Measurements from ENCODE around the gene CERT1.

The CERT1 gene

DNA sequence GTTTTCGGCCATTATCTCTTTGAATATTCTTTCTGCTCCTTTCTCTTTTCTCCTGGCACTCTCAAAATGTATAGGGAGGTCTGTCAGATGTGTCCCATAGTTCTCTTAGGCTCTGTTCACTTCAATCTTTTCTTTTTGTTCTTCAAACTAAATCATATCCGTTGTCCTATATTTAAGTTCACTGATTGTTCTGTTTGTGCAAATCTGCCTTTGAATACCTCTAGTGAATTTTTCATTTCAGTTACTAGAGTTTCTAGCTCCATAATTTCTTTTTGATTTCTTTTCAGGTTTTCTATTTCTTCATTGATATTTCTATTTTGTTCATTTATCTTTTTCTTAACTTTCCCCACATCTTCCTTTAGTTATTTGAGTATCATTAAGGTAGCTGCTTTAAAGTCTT lies 65.4 kb downstream of the CERT1 start:
- CTCF ChIA-PET: no interaction called here
- Mint-ChIP-seq H3K27ac (no peak overlapping the region), H3K36me3 (peaks cover 46% of the 10 kb centered on the region)

DNA sequence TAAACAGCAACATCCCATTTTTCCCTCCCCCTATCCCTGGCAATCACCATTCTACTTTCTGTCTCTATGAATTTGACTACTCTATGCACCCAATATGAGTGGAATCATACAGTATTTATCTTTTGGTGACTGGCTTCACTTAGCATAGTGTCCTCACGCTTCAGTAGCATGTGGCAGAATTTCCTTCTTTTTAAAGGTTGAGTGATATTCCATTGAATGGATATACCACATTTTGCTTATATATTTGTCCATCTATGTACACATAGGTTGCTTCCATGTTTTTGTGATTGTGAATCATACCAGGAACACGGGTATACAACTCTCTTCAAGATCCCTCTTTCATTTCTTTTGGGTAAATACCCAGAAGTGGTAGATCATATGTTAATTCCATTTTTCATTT lies 69.9 kb downstream of the CERT1 start:
- H3K9me3 Mint-ChIP-seq: peaks cover 17% of the 10 kb centered on the region
- no peak overlapping the region for H3K4me3 Mint-ChIP-seq
- H3K4me1 Mint-ChIP-seq: no peaks in the 10 kb centered on the region
- DNase-seq: no peak
- H3K27ac Mint-ChIP-seq: no peak overlapping the region
- peaks cover 24% of the 10 kb centered on the region for H3K36me3 Mint-ChIP-seq
- H3K27me3 Mint-ChIP-seq: no peaks in the 10 kb centered on the region
- CTCF ChIA-PET: no interaction called here

More for the DNA sequence above, 65.4 kb downstream of the CERT1 start:
- H3K9me3 Mint-ChIP-seq: peaks cover 29% of the 10 kb centered on the region
- H3K27me3 Mint-ChIP-seq: no peaks in the 10 kb centered on the region
- no peaks in the 10 kb centered on the region for H3K4me1 Mint-ChIP-seq
- no peak for DNase-seq
- H3K4me3 Mint-ChIP-seq: no peak overlapping the region

DNA sequence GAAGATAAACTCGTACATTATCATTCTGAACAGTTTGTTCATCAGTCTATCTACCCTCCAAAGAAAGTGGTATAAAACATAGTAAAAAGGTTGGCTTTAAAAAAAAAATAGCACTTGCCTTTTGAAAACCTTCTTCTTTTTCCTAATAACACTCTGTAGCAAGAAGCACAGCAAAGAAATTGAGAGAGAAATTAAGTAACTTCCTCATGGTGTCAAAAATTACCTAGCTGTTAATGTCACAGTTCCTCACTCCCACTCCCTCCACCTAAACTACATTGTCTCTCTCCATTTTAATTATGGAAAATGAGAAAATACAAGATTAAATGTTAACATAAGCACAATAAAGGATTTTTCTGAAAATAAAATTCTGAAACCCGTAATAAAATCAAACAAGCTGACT lies 72.2 kb downstream of the CERT1 start:
- H3K4me1 Mint-ChIP-seq: no peaks in the 10 kb centered on the region
- H3K4me3 Mint-ChIP-seq: no peak overlapping the region
- no peak overlapping the region for H3K27ac Mint-ChIP-seq
- H3K27me3 Mint-ChIP-seq: no peaks in the 10 kb centered on the region
- CTCF ChIA-PET: no interaction called here
- DNase-seq: no peak
- H3K36me3 Mint-ChIP-seq: peaks cover 13% of the 10 kb centered on the region
- peaks cover 5% of the 10 kb centered on the region for H3K9me3 Mint-ChIP-seq

GRCh38 chr5:75438722-75439121 lies 72.7 kb downstream of the CERT1 start:
- CTCF ChIA-PET: no interaction called here
- no peak overlapping the region for H3K4me3 Mint-ChIP-seq
- peaks cover 5% of the 10 kb centered on the region for H3K9me3 Mint-ChIP-seq
- H3K36me3 Mint-ChIP-seq: peaks cover 16% of the 10 kb centered on the region
- H3K27me3 Mint-ChIP-seq: no peaks in the 10 kb centered on the region
- no peak for DNase-seq
- H3K27ac Mint-ChIP-seq: no peak overlapping the region
- no peaks in the 10 kb centered on the region for H3K4me1 Mint-ChIP-seq

GRCh38 chr5:75435096-75435495 lies 76.3 kb downstream of the CERT1 start:
- Mint-ChIP-seq H3K4me1 (no peaks in the 10 kb centered on the region), H3K4me3 (no peak overlapping the region), H3K9me3 (no peaks in the 10 kb centered on the region), H3K27me3 (no peaks in the 10 kb centered on the region), H3K36me3 (peaks cover 6% of the 10 kb centered on the region), H3K27ac (no peak overlapping the region)
- no peak for DNase-seq
- CTCF ChIA-PET: no interaction called here

DNA sequence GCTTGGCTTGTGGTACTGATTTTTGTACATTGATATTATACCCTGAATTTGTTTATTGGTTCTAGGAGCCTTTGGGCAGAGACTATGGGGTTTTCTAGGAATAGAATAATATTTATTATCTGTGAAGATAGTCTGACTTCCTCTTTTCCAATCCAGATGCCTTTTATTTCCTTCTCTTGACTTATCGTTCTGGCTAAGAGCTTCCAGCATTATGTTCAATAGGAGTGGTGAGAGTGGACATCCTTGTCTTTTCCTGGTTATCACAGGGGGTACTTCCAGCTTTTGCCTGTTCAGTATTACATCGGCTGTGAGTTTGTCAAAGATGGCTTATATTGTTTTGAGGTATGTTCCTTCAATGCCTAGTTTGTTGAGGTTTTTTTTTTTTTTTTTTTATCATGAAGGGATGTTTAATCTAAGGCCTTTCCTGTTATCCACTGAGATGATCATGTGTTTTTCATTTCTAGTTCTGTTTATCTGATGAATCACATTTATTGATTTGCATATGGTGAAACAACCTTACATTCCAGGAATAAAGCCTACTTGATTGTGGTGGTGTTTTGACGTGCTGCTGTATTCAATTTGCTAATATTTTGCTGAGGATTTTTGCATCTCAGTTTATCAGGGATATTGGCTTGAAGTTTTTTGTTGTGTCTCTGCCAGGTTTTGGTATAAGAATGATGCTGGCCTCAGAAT lies 77.5 kb downstream of the CERT1 start:
- H3K27me3 Mint-ChIP-seq: no peaks in the 10 kb centered on the region
- H3K27ac Mint-ChIP-seq: no peak overlapping the region
- H3K9me3 Mint-ChIP-seq: no peaks in the 10 kb centered on the region
- no peak for DNase-seq
- CTCF ChIA-PET: no interaction called here
- H3K4me1 Mint-ChIP-seq: no peaks in the 10 kb centered on the region
- no peak overlapping the region for H3K4me3 Mint-ChIP-seq
- peaks cover 6% of the 10 kb centered on the region for H3K36me3 Mint-ChIP-seq

GRCh38 chr5:75414241-75414640 lies 97.2 kb downstream of the CERT1 start:
- Mint-ChIP-seq H3K27ac (no peak overlapping the region), H3K36me3 (peaks cover 33% of the 10 kb centered on the region), H3K9me3 (no peaks in the 10 kb centered on the region), H3K27me3 (no peaks in the 10 kb centered on the region), H3K4me3 (no peak overlapping the region), H3K4me1 (no peaks in the 10 kb centered on the region)
- CTCF ChIA-PET: no interaction called here
- no peak for DNase-seq

- Mint-ChIP-seq H3K4me3 (no peak overlapping the region), H3K36me3 (peaks cover 26% of the 10 kb centered on the region), H3K9me3 (no peaks in the 10 kb centered on the region), H3K4me1 (no peaks in the 10 kb centered on the region), H3K27me3 (no peaks in the 10 kb centered on the region), H3K27ac (no peak overlapping the region)
- no peak for DNase-seq
- CTCF ChIA-PET: no interaction called here
Measured at GRCh38 chr5:75412111-75412990, 99.1 kb downstream of the CERT1 start.

- CTCF ChIA-PET: no interaction called here
- Mint-ChIP-seq H3K27ac (no peak overlapping the region), H3K27me3 (no peaks in the 10 kb centered on the region), H3K4me1 (no peaks in the 10 kb centered on the region), H3K36me3 (peaks cover 21% of the 10 kb centered on the region), H3K4me3 (no peak overlapping the region), H3K9me3 (no peaks in the 10 kb centered on the region)
- no peak for DNase-seq
Measured at GRCh38 chr5:75405296-75405695, 106.1 kb downstream of the CERT1 start.

DNA sequence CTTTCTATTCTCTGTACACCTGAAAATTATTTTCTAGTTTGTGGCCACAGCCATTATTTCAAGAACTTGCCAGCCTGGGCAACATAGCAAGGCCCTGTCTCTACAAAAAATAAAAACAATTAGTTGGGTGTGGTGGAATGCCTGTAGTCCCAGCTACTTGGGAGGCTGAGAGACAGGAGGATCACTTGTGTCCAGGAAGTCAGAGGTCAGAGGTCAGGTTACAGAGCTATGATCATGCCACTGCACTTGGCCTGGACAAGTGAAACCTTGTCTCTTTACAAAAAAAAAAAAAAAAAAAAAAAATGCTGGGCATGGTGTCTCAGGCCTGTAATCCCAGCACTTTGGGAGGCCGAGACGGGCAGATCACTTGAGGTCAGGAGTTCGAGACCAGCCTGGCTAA lies 116.2 kb downstream of the CERT1 start:
- H3K4me3 Mint-ChIP-seq: no peak overlapping the region
- no peak overlapping the region for H3K27ac Mint-ChIP-seq
- peaks cover 12% of the 10 kb centered on the region for H3K36me3 Mint-ChIP-seq
- no peaks in the 10 kb centered on the region for H3K4me1 Mint-ChIP-seq
- CTCF ChIA-PET: interaction anchor here (0.6 kb wide), 1 partner anchor 51 kb away, joined by 3 read pairs; no protein-coding TSS in a partner anchor
- H3K27me3 Mint-ChIP-seq: no peaks in the 10 kb centered on the region
- no peaks in the 10 kb centered on the region for H3K9me3 Mint-ChIP-seq
- DNase-seq: no peak

- CTCF ChIA-PET: no interaction called here
- H3K4me1 Mint-ChIP-seq: peaks cover 6% of the 10 kb centered on the region
- no peak overlapping the region for H3K4me3 Mint-ChIP-seq
- H3K9me3 Mint-ChIP-seq: no peaks in the 10 kb centered on the region
- no peak for DNase-seq
- no peaks in the 10 kb centered on the region for H3K27me3 Mint-ChIP-seq
- H3K27ac Mint-ChIP-seq: no peak overlapping the region
- H3K36me3 Mint-ChIP-seq: peaks cover 17% of the 10 kb centered on the region
Measured at GRCh38 chr5:75389430-75389829, 122.0 kb downstream of the CERT1 start.

GRCh38 chr5:75387806-75388205 lies 123.6 kb downstream of the CERT1 start:
- Mint-ChIP-seq H3K27me3 (no peaks in the 10 kb centered on the region), H3K4me1 (peaks cover 8% of the 10 kb centered on the region)
- CTCF ChIA-PET: no interaction called here

GRCh38 chr5:75384218-75384617 lies 127.2 kb downstream of the CERT1 start:
- H3K9me3 Mint-ChIP-seq: no peaks in the 10 kb centered on the region
- H3K4me1 Mint-ChIP-seq: peaks cover 3% of the 10 kb centered on the region
- DNase-seq: no peak
- H3K36me3 Mint-ChIP-seq: peaks cover 18% of the 10 kb centered on the region
- no peak overlapping the region for H3K4me3 Mint-ChIP-seq
- H3K27me3 Mint-ChIP-seq: no peaks in the 10 kb centered on the region
- no peak overlapping the region for H3K27ac Mint-ChIP-seq
- CTCF ChIA-PET: no interaction called here

More at GRCh38 chr5:75387806-75388205, 123.6 kb downstream of the CERT1 start:
- peaks cover 19% of the 10 kb centered on the region for H3K36me3 Mint-ChIP-seq
- DNase-seq: no peak
- H3K9me3 Mint-ChIP-seq: no peaks in the 10 kb centered on the region
- no peak overlapping the region for H3K27ac Mint-ChIP-seq
- no peak overlapping the region for H3K4me3 Mint-ChIP-seq

DNA sequence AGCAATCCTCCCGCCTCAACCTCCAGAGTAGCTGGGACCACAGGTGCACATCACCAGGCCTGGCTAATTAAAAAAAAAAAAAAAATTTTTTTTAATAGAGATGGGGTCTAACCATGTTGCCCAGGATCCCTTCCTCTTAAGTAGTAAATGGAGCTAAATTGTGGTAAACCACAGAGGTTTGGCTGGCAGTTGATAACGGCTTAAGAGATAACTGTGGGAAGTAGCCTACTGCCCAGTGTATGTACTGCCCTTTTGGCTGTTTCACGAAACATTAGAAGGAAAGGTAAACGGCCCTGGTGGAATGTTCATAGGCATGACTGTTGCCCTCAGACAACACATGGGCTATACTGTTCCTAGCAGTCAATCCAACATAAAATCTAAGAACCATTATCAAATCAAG lies 130.0 kb downstream of the CERT1 start:
- no peaks in the 10 kb centered on the region for H3K27me3 Mint-ChIP-seq
- H3K4me1 Mint-ChIP-seq: peaks cover 3% of the 10 kb centered on the region
- peaks cover 12% of the 10 kb centered on the region for H3K36me3 Mint-ChIP-seq
- H3K9me3 Mint-ChIP-seq: no peaks in the 10 kb centered on the region
- H3K4me3 Mint-ChIP-seq: no peak overlapping the region
- no peak for DNase-seq
- no peak overlapping the region for H3K27ac Mint-ChIP-seq
- CTCF ChIA-PET: interaction anchor here (0.8 kb wide), 1 partner anchor 299 kb away, joined by 3 read pairs; no protein-coding TSS in a partner anchor

DNA sequence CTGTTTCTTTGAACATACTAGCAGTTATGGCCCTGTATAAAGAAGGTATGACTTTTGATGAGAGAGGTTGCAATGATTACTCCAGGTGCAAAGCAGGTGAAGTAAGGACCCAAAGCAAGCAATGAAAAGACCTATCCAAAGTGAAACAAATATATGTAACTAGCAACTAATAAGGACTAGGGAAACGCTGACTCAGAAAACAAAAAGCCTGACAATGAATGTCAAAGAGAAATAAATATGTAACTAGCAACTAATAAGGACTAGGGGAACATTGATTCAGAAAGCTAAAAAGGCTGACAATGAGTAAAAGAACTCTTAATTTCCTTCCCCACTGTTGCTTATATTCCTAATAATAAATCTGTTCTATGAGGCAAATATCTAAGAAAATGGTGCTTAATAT lies 131.3 kb downstream of the CERT1 start:
- Mint-ChIP-seq H3K36me3 (peaks cover 12% of the 10 kb centered on the region), H3K9me3 (no peaks in the 10 kb centered on the region), H3K27me3 (no peaks in the 10 kb centered on the region), H3K27ac (no peak overlapping the region), H3K4me3 (no peak overlapping the region), H3K4me1 (peaks cover 3% of the 10 kb centered on the region)
- CTCF ChIA-PET: interaction anchor here (0.7 kb wide), 1 partner anchor 1497 kb away, joined by 3 read pairs; no protein-coding TSS in a partner anchor
- no peak for DNase-seq
